OCI-LY7 (cell line): Measurements from ENCODE around the gene TBX15.

Experiments used
- CTCF ChIP-seq: fragments of 200-600 bp; sonication (generic); conservative IDR thresholded peaks from 2 replicates; pipeline ENCODE4 v1.5.1; 2014; ENCODE audit warnings: mild to moderate bottlenecking, antibody characterized with exemption, low read length, moderate library complexity, mixed read lengths
- EZH2phosphoT487 ChIP-seq: fragments of 200-600 bp; sonication (generic); IDR thresholded peaks from 2 replicates; pipeline ENCODE4 v1.6.1; 2018; ENCODE audit warnings: low read depth, borderline replicate concordance, mild to moderate bottlenecking, mixed run types, antibody characterized with exemption, low read length, moderate library complexity, mixed read lengths

- no peak for TF ChIP-seq CTCF
- no peak for TF ChIP-seq EZH2phosphoT487
Observed at GRCh38 chr1:118988186-118989005, at the start of gene TBX15.
